ENCODE measurements around the gene RBBP5. TPM values are rescaled to one million over a fixed set of nuclear protein-coding genes. Genes with fewer than 3 reads are reported as not detected.

The RBBP5 gene
- total RNA-seq, 1 experiment from 2014 or later: 17.3 TPM

DNA sequence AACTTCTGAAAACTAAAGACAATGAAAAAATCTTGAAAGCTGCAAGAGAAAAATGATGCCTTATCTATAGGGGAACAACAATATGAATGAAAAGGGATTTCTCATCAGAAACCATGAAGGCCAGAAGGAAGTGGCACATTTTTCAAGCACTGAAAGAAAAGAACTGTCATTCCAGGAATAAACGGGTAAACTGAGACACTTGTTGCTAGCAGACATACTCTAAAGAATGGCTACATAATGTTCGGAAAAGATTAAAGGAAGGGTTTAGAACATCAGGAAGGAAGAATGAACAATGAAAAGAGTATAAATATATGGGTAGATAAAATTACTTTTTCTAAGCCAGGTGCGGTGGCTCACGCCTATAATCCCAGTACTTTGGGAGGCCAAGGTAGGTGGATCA, 14.5 kb downstream of the RBBP5 start:
- Mint-ChIP-seq H3K36me3 (ENCODE audit: insufficient read depth in 1 of 3, low read depth in 3 of 3) (peaks cover 23 to 54% (median 49%) of the 10 kb centered on the region in 3 experiments; a peak in 6 of 7 replicates), H3K9me3 (no peaks in the 10 kb centered on the region), H3K27me3 (ENCODE audit: low read depth) (no peaks in the 10 kb centered on the region), H3K4me1 (no peaks in the 10 kb centered on the region), H3K4me3 (no peak overlapping the region), H3K27ac (no peak overlapping the region)
- DNase-seq: no peak
- Histone ChIP-seq H2AK5ac (ENCODE audit: insufficient read length, low read length) (no peak overlapping the region), H3K79me1 (ENCODE audit: insufficient read depth, low read depth, low read length, poor library complexity, severe bottlenecking) (peaks cover 7% of the 10 kb centered on the region), H4K5ac (ENCODE audit: insufficient read length, low read depth, low read length) (no peak overlapping the region), H3K23ac (ENCODE audit: insufficient read length, low read depth, low read length) (no peak overlapping the region), H3K27me3 (ENCODE audit: insufficient read depth, low read length) (no peaks in the 10 kb centered on the region), H2BK12ac (ENCODE audit: insufficient read length, low read depth, low read length) (no peak overlapping the region), H3K4me2 (ENCODE audit: insufficient read depth, insufficient read length, low read length) (no peak overlapping the region), H4K8ac (replicated peaks; ENCODE audit: insufficient read length, low read depth, low read length) (no peak overlapping the region), H3K56ac (ENCODE audit: insufficient read length, low read depth, low read length) (no peak overlapping the region), H4K91ac (ENCODE audit: insufficient read length, low read depth, low read length) (no peak overlapping the region), H3K9me3 (ENCODE audit: control insufficient read depth, low read depth, low read length) (no peaks in the 10 kb centered on the region), H3K79me2 (ENCODE audit: insufficient read depth, low read length) (no peaks in the 10 kb centered on the region), H2BK120ac (ENCODE audit: low read depth, low read length, poor library complexity, severe bottlenecking) (no peak overlapping the region), H3K4me1 (ENCODE audit: insufficient read depth, low read length) (no peaks in the 10 kb centered on the region), H3K23me2 (ENCODE audit: insufficient read length, low read depth, low read length, poor library complexity, severe bottlenecking) (no peaks in the 10 kb centered on the region), H3K9ac (ENCODE audit: extremely low read depth, insufficient read length, low read length) (no peak overlapping the region), H2BK5ac (ENCODE audit: insufficient read length, low read length) (no peak overlapping the region), H4K20me1 (ENCODE audit: control insufficient read depth, insufficient read depth, insufficient read length) (no peaks in the 10 kb centered on the region), H2BK15ac (ENCODE audit: low read depth, low read length) (no peak overlapping the region), H3K14ac (ENCODE audit: insufficient read depth, low read length) (no peak overlapping the region), H3T11ph (ENCODE audit: low read length) (no peak overlapping the region), H3K27ac (ENCODE audit: insufficient read length, low read depth, low read length) (no peak overlapping the region), H3K18ac (ENCODE audit: insufficient read length, low read depth, low read length) (no peak overlapping the region), H2AFZ (ENCODE audit: low read length) (no peak overlapping the region), H3K4ac (ENCODE audit: low read depth, low read length) (no peak overlapping the region), H2BK20ac (ENCODE audit: low read depth, low read length, poor library complexity, severe bottlenecking) (no peak overlapping the region)
- WGBS (ENCODE audit: extremely low coverage, insufficient read length, low lambda C conversion rate): no CpG with 5 or more reads among the region's 4 CpGs
- TF ChIP-seq, protein P1, sequence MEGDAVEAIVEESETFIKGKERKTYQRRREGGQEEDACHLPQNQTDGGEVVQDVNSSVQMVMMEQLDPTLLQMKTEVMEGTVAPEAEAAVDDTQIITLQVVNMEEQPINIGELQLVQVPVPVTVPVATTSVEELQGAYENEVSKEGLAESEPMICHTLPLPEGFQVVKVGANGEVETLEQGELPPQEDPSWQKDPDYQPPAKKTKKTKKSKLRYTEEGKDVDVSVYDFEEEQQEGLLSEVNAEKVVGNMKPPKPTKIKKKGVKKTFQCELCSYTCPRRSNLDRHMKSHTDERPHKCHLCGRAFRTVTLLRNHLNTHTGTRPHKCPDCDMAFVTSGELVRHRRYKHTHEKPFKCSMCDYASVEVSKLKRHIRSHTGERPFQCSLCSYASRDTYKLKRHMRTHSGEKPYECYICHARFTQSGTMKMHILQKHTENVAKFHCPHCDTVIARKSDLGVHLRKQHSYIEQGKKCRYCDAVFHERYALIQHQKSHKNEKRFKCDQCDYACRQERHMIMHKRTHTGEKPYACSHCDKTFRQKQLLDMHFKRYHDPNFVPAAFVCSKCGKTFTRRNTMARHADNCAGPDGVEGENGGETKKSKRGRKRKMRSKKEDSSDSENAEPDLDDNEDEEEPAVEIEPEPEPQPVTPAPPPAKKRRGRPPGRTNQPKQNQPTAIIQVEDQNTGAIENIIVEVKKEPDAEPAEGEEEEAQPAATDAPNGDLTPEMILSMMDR (conservative IDR thresholded peaks at IDR 0.05): no peak
